ENCODE measurements around the gene CEACAM18.

Gene CEACAM18

DNA sequence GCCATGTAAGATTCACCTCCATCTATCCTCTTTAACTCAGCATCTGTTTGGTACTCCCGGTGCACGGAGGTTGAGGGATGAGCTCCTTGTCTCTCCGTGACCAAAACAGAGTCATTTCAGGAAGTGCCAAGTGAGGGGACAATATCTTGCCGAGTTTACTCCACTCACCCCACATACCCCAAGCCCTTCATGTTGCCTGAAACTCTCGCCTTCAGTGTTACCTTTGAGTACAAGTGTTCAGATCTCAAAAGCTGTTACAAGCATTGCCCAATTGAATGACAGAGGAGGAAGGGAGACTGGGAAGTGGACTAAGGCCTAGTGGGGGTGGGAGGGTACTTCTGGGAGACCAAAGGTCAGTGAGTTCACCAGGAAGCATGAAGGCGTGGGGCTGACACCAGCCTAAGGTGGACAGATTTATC is 29.3 kb downstream of the CEACAM18 start:
- H3K27me3 ChIP-seq: peaks cover 0 to 7% of the 10 kb centered on the region in 2 donors
- H3K36me3 ChIP-seq: no peaks in the 10 kb centered on the region
- H3K4me1 ChIP-seq: no peaks in the 10 kb centered on the region
- intact Hi-C loops (cut with DNase I; ENCODE audit: low total_unique reads): no loop called here
- DNase-seq: no peak
- H3K27ac ChIP-seq: no peak overlapping the region
- TF ChIP-seq, protein P1, sequence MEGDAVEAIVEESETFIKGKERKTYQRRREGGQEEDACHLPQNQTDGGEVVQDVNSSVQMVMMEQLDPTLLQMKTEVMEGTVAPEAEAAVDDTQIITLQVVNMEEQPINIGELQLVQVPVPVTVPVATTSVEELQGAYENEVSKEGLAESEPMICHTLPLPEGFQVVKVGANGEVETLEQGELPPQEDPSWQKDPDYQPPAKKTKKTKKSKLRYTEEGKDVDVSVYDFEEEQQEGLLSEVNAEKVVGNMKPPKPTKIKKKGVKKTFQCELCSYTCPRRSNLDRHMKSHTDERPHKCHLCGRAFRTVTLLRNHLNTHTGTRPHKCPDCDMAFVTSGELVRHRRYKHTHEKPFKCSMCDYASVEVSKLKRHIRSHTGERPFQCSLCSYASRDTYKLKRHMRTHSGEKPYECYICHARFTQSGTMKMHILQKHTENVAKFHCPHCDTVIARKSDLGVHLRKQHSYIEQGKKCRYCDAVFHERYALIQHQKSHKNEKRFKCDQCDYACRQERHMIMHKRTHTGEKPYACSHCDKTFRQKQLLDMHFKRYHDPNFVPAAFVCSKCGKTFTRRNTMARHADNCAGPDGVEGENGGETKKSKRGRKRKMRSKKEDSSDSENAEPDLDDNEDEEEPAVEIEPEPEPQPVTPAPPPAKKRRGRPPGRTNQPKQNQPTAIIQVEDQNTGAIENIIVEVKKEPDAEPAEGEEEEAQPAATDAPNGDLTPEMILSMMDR (IDR thresholded peaks at IDR 0.05): no peak
- H3K4me3 ChIP-seq: no peak overlapping the region
- H3K9me3 ChIP-seq: peaks cover 0 to 3% (median 0%) of the 10 kb centered on the region in 3 donors

DNA sequence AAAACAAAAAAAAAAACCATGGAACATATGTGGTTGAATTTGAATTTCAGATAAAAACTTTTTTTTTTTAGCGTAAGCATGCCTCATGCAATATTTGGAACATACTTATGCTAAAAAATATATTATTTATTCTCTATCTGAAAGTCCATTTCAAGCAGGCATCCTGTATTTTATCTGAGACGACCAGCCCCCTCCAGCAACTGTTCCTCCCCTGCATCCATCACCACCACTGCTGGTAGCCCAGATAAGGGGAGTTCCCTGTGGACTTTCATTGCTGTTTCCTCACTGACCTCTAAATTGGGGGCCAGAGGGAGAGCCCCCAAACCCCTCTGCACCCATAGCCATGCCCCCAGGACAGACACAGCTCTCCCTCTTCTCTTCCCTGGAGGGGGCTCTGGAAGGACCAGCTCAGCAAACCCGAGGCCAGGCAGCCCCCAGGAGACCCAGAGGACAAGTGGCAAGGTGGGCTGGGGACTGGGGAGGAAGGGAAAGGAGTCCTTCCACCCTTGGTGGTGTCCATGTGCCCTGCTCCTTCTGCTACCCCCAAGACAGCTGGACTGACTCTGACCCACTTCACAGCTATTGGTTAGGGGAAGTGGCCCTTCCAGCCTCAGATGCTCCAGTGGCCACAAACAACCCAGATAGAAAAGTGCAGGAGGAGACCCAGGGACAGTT is 29.9 kb downstream of the CEACAM18 start:
- no peaks in the 10 kb centered on the region for H3K36me3 ChIP-seq
- H3K9me3 ChIP-seq: peaks cover 0 to 3% (median 0%) of the 10 kb centered on the region in 3 donors
- peaks cover 0 to 7% of the 10 kb centered on the region in 2 donors for H3K27me3 ChIP-seq
- no peak overlapping the region for H3K27ac ChIP-seq
- TF ChIP-seq, protein P1 (IDR thresholded peaks at IDR 0.05): no peak
- no peak overlapping the region for H3K4me3 ChIP-seq
- H3K4me1 ChIP-seq: no peaks in the 10 kb centered on the region
- intact Hi-C loops (cut with DNase I; ENCODE audit: low total_unique reads): no loop called here
- DNase-seq: no peak

DNA sequence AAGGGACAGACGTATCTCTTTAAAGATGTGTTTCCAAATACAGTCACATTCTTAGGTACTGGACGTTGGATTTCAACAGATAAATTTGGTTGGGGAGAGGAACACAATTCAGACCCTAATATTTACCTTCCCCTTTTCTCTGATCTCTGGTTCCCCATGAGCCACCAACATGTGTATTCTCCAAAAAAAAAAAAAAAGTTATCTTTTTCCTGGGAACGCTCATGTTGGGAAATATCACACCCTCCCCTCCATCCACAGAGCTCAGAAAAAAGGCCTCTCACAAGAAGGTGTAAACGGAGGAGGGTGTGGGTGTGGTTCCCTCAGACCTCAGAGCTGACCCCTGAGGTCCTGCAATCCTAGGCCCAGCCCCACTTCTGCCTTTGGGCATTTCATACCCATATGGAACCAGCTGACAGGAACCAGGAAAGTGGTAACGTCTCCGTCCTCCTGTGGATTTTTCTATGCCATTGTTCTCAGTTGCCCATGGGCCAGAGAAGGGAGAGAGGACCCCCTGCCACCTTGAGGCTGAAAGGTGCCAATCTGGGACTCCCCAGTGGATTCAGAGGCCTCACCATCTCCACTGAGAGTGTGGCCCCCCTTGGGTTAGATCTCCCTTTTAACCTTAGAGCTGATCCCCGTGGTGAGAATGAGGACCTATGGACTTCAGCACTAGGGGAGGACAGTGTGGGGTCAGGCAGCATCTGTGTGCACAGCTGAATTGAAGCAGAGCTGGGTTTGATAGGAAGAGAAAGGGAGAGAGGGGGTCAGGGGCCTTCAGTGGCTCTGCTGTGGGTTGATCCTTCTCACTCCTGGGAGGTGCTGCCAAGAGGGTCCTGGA is 31.7 kb downstream of the CEACAM18 start:
- TF ChIP-seq, protein P1 (IDR thresholded peaks at IDR 0.05): no peak
- DNase-seq: no peak
- Histone ChIP-seq H3K4me3 (no peak overlapping the region), H3K4me1 (no peaks in the 10 kb centered on the region), H3K36me3 (no peaks in the 10 kb centered on the region), H3K27me3 (peaks cover 0 to 7% of the 10 kb centered on the region in 2 donors), H3K27ac (no peak overlapping the region), H3K9me3 (no peaks in the 10 kb centered on the region)
- intact Hi-C loops (cut with DNase I; ENCODE audit: low total_unique reads): no loop called here

DNA sequence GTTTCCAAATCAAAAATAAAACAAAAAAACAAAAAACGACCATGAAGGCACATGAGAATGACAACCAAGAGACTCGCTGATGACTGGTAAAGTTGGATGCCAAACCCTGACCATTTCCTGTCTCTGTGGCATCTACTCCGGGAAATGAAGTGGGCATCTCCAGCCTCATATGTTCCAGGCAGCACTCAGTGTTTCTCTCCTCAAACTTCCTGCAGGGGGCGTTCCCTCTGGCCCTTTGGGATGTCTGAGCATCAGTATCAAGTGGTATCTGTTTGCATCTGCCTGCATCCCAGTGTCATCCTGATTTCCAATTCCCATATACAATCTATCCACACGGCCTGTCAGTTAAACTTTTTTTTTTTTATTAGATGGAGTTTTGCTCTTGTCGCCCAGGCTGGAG is 33.0 kb downstream of the CEACAM18 start:
- TF ChIP-seq, protein P1 (IDR thresholded peaks at IDR 0.05): no peak
- Histone ChIP-seq H3K4me1 (no peaks in the 10 kb centered on the region), H3K4me3 (no peak overlapping the region), H3K9me3 (no peaks in the 10 kb centered on the region), H3K36me3 (no peaks in the 10 kb centered on the region), H3K27me3 (peaks cover 0 to 7% of the 10 kb centered on the region in 2 donors), H3K27ac (no peak overlapping the region)
- intact Hi-C loops (cut with DNase I; ENCODE audit: low total_unique reads): no loop called here
- no peak for DNase-seq

DNA sequence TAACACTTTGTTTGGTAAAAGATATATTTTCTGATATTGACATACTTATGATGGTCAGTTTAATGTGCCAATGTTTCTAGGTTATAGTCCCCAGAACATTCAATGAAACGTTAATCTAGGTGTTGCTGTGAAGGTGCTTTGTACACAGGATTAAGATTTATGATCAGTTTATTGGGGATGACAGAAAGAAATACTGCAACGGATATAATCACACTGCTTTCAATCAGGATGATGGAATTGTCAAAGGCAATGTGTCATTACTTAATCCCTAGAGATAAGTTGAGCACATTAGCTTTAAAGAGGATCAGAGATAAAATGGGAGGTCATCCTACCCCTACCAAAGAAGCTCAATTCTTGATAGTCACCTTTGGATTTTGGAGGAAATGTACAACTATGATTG is 35.6 kb downstream of the CEACAM18 start:
- no peak for DNase-seq
- TF ChIP-seq, protein P1 (IDR thresholded peaks at IDR 0.05): no peak
- Histone ChIP-seq H3K27me3 (no peaks in the 10 kb centered on the region), H3K4me3 (no peak overlapping the region), H3K27ac (no peak overlapping the region), H3K36me3 (no peaks in the 10 kb centered on the region), H3K9me3 (peaks cover 0 to 4% (median 0%) of the 10 kb centered on the region in 3 donors), H3K4me1 (no peaks in the 10 kb centered on the region)
- intact Hi-C loops (cut with DNase I; ENCODE audit: low total_unique reads): no loop called here

Data from tibial artery (tissue), 4 donors.